Parathyroid adenoma (tissue), 2 donors: ENCODE data around the gene HAAO.

Experiments
- H2AFZ ChIP-seq: fragments of 300-600 bp; sonication (generic); one replicate; pipeline ENCODE4 v1.7.0; 2017; ENCODE audit warnings: antibody characterized with exemption, mild to moderate bottlenecking
- H3K27ac ChIP-seq: fragments of 300-600 bp; sonication (generic); one replicate; pipeline ENCODE4 v1.7.0; 2017
- H3K27me3 ChIP-seq: fragments of 300-600 bp; sonication (generic); one replicate; pipeline ENCODE4 v1.7.0; 2017; ENCODE audit warnings: low read length; ENCODE audit not compliant: control insufficient read depth, insufficient read depth
- H3K36me3 ChIP-seq: fragments of 300-600 bp; sonication (generic); one replicate; pipeline ENCODE4 v1.7.0; 2017; ENCODE audit warnings: low read length; ENCODE audit not compliant: control insufficient read depth, insufficient read depth
- H3K4me1 ChIP-seq: fragments of 300-600 bp; sonication (generic); one replicate; pipeline ENCODE4 v1.7.0; 2017; ENCODE audit warnings: control low read depth
- H3K4me2 ChIP-seq: fragments of 300-600 bp; sonication (generic); one replicate; pipeline ENCODE4 v1.7.0; 2017; ENCODE audit warnings: low read length
- H3K4me3 ChIP-seq: fragments of 300-600 bp; sonication (generic); one replicate; pipeline ENCODE4 v1.7.0; 2017; ENCODE audit warnings: low read depth, low read length
- H3K79me2 ChIP-seq: fragments of 300-600 bp; sonication (generic); one replicate; pipeline ENCODE4 v1.7.0; 2017; ENCODE audit warnings: control low read depth
- H3K9ac ChIP-seq: fragments of 300-600 bp; sonication (generic); one replicate; pipeline ENCODE4 v1.7.0; 2017; ENCODE audit warnings: mild to moderate bottlenecking
- H3K9me3 ChIP-seq: fragments of 300-600 bp; sonication (generic); one replicate; pipeline ENCODE4 v1.7.0; 2017; ENCODE audit warnings: low read length; ENCODE audit not compliant: control insufficient read depth
- TF ChIP-seq, protein P1 (sequence below): fragments of 300-600 bp; sonication (generic); IDR thresholded peaks from one replicate; pipeline ENCODE4 v1.7.0; 2017; ENCODE audit warnings: antibody characterized with exemption, mild to moderate bottlenecking
- donor health status: primary hyperparathyroidism.

Gene HAAO

GRCh38 chr2:42764096-42764495 is 28.3 kb downstream of the HAAO start, which contains the start of gene OXER1:
Gene OXER1 (minus strand): TSS chr2:42764135. CDS start chr2:42764062, 73 bp downstream.
- Histone ChIP-seq H3K79me2 (no peaks in the 10 kb centered on the region), H3K4me2 (no peak within 1 kb of the TSS), H3K9me3 (no peaks in the 10 kb centered on the region), H3K4me3 (no peak within 1 kb of the TSS), H3K27ac (no peak within 1 kb of the TSS), H3K27me3 (no peaks in the 10 kb centered on the region), H3K36me3 (no peaks in the 10 kb centered on the region), H3K9ac (no peak within 1 kb of the TSS), H2AFZ (no peak within 1 kb of the TSS), H3K4me1 (no peaks in the 10 kb centered on the region)
- TF ChIP-seq, protein P1, sequence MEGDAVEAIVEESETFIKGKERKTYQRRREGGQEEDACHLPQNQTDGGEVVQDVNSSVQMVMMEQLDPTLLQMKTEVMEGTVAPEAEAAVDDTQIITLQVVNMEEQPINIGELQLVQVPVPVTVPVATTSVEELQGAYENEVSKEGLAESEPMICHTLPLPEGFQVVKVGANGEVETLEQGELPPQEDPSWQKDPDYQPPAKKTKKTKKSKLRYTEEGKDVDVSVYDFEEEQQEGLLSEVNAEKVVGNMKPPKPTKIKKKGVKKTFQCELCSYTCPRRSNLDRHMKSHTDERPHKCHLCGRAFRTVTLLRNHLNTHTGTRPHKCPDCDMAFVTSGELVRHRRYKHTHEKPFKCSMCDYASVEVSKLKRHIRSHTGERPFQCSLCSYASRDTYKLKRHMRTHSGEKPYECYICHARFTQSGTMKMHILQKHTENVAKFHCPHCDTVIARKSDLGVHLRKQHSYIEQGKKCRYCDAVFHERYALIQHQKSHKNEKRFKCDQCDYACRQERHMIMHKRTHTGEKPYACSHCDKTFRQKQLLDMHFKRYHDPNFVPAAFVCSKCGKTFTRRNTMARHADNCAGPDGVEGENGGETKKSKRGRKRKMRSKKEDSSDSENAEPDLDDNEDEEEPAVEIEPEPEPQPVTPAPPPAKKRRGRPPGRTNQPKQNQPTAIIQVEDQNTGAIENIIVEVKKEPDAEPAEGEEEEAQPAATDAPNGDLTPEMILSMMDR, result no peak

GRCh38 chr2:42762823-42763804 is 29.3 kb downstream of the HAAO start:
- no peaks in the 10 kb centered on the region for H3K36me3 ChIP-seq
- no peak overlapping the region for H3K27ac ChIP-seq
- H3K9me3 ChIP-seq, result no peaks in the 10 kb centered on the region
- no peak overlapping the region for H2AFZ ChIP-seq
- no peak overlapping the region for H3K4me2 ChIP-seq
- no peaks in the 10 kb centered on the region for H3K27me3 ChIP-seq
- TF ChIP-seq, protein P1, result no peak
- H3K4me1 ChIP-seq, result no peaks in the 10 kb centered on the region
- H3K9ac ChIP-seq, result no peak overlapping the region
- H3K79me2 ChIP-seq, result no peaks in the 10 kb centered on the region
- no peak overlapping the region for H3K4me3 ChIP-seq

- no peak overlapping the region for H3K9ac ChIP-seq
- no peak overlapping the region for H2AFZ ChIP-seq
- H3K27ac ChIP-seq, result no peak overlapping the region
- H3K27me3 ChIP-seq, result no peaks in the 10 kb centered on the region
- no peak overlapping the region for H3K4me3 ChIP-seq
- H3K4me2 ChIP-seq, result no peak overlapping the region
- H3K36me3 ChIP-seq, result no peaks in the 10 kb centered on the region
- no peaks in the 10 kb centered on the region for H3K9me3 ChIP-seq
- no peaks in the 10 kb centered on the region for H3K4me1 ChIP-seq
- TF ChIP-seq, protein P1, result no peak
- no peaks in the 10 kb centered on the region for H3K79me2 ChIP-seq
These were observed 30.2 kb downstream of the HAAO start for GRCh38 chr2:42762155-42762554.

- TF ChIP-seq, protein P1, result no peak
- Histone ChIP-seq H3K4me2 (no peak overlapping the region), H3K36me3 (no peaks in the 10 kb centered on the region), H3K4me3 (no peak overlapping the region), H3K79me2 (no peaks in the 10 kb centered on the region), H3K27me3 (no peaks in the 10 kb centered on the region), H3K9me3 (no peaks in the 10 kb centered on the region), H3K9ac (no peak overlapping the region), H2AFZ (no peak overlapping the region), H3K4me1 (no peaks in the 10 kb centered on the region), H3K27ac (no peak overlapping the region)
These were observed 30.8 kb downstream of the HAAO start for GRCh38 chr2:42761554-42761953.
